IMR-90 (cell line): ENCODE measurements around the gene STXBP6. TPM values are rescaled to one million over a fixed set of nuclear protein-coding genes. Genes with fewer than 3 reads are reported as not detected.

Source experiments
- ATAC-seq: fragments of 200-7000 bp; cut with Tn5 transposase; 2 replicates; pipeline ENCODE4 v1.9.1; 2020; ENCODE audit warnings: low read depth, mild to moderate bottlenecking, moderate library complexity
- BruUV-seq: library from RNA; stranded (reverse); fragments of 400-500 nt; replicated peaks from 2 replicates; lab custom pipeline; 2021; lab: Mats Ljungman, UMichigan
- CTCF ChIA-PET: fragments of 300-600 bp; formaldehyde crosslinking; extraction: SDS; loops from one replicate; lab custom pipeline; 2021; ENCODE audit warnings: antibody characterized with exemption; lab: Yijun Ruan, JAX
- POLR2A ChIA-PET: fragments of 300-600 bp; sonication (Branson Sonifier 250); formaldehyde crosslinking; loops from one replicate; lab custom pipeline; 2022; ENCODE audit warnings: antibody characterized with exemption; ENCODE audit not compliant: unreplicated experiment; lab: Charles Lee
- DNase-seq: peaks from one replicate; pipeline ENCODE4 v3.0.0; 2013
- H2AFZ ChIP-seq: replicated peaks from 2 replicates; pipeline ENCODE3; 2013; ENCODE audit warnings: low read length, mild to moderate bottlenecking; ENCODE audit not compliant: poor library complexity
- H2AK5ac ChIP-seq: 2 replicates; pipeline ENCODE4 v1.6.1; 2013; ENCODE audit warnings: low read depth, low read length, inconsistent platforms
- H2AK9ac ChIP-seq: replicated peaks from 2 replicates; pipeline ENCODE3; 2013; ENCODE audit warnings: mild to moderate bottlenecking, low read depth, low read length, moderate library complexity; ENCODE audit not compliant: poor library complexity
- H2BK120ac ChIP-seq: 2 replicates; pipeline ENCODE4 v1.6.1; 2013; ENCODE audit warnings: low read depth, low read length, inconsistent platforms
- H2BK15ac ChIP-seq: 3 replicates; pipeline ENCODE4 v1.6.1; 2013; ENCODE audit warnings: low read depth, low read length, inconsistent platforms
- H2BK20ac ChIP-seq: 2 replicates; pipeline ENCODE4 v1.6.1; 2013; ENCODE audit warnings: low read depth, mild to moderate bottlenecking, inconsistent platforms, low read length, moderate library complexity
- H2BK5ac ChIP-seq: 2 replicates; pipeline ENCODE4 v1.6.1; 2013; ENCODE audit warnings: mild to moderate bottlenecking, low read depth, low read length, inconsistent platforms; ENCODE audit not compliant: poor library complexity, severe bottlenecking
- H3K14ac ChIP-seq: replicated peaks from 2 replicates; pipeline ENCODE4 v1.6.1; 2013; ENCODE audit warnings: low read depth, low read length, inconsistent platforms
- H3K18ac ChIP-seq: 2 replicates; pipeline ENCODE4 v1.6.1; 2013; ENCODE audit warnings: low read depth, low read length, control low read depth
- H3K23ac ChIP-seq: 2 replicates; pipeline ENCODE4 v1.6.1; 2013; ENCODE audit warnings: low read depth, low read length, inconsistent platforms
- H3K27ac ChIP-seq: 2 replicates; pipeline ENCODE4 v1.5.1; 2013; ENCODE audit warnings: mild to moderate bottlenecking, control low read depth, low read length; ENCODE audit not compliant: insufficient read depth
- H3K27me3 ChIP-seq: 2 replicates; pipeline ENCODE4 v1.6.1; 2013; ENCODE audit warnings: low read length; ENCODE audit not compliant: control insufficient read depth, insufficient read depth
- H3K36me3 ChIP-seq: 2 replicates; pipeline ENCODE4 v1.6.1; 2013; ENCODE audit warnings: low read length, mixed read lengths; ENCODE audit not compliant: control insufficient read depth, insufficient read depth
- H3K4ac ChIP-seq: 2 replicates; pipeline ENCODE4 v1.6.1; 2013; ENCODE audit warnings: low read depth, low read length, inconsistent platforms
- H3K4me1 ChIP-seq: 2 replicates; pipeline ENCODE4 v1.6.1; 2013; ENCODE audit warnings: low read length, mixed read lengths; ENCODE audit not compliant: control insufficient read depth, insufficient read depth
- H3K4me2 ChIP-seq: 2 replicates; pipeline ENCODE4 v1.6.1; 2013; ENCODE audit warnings: low read depth, mild to moderate bottlenecking, control low read depth, low read length, moderate library complexity
- H3K4me3 ChIP-seq: 2 replicates; pipeline ENCODE4 v1.5.1; 2013; ENCODE audit warnings: low read depth, mild to moderate bottlenecking, control low read depth, low read length, moderate library complexity; ENCODE audit not compliant: insufficient read depth
- H3K56ac ChIP-seq: 2 replicates; pipeline ENCODE4 v1.6.1; 2013; ENCODE audit warnings: low read length, inconsistent platforms; ENCODE audit not compliant: insufficient read depth; ENCODE audit errors: extremely low read depth
- H3K79me1 ChIP-seq, 2 experiments: 2 replicates each; pipeline ENCODE4 v1.6.1; 2013; ENCODE audit warnings: low read length in 2 of 2, inconsistent platforms in 1 of 2, low read depth in 1 of 2
- H3K9ac ChIP-seq: 2 replicates; pipeline ENCODE4 v1.6.1; 2013; ENCODE audit warnings: low read depth, low read length, control low read depth
- H3K9me1 ChIP-seq: 2 replicates; pipeline ENCODE4 v1.6.1; 2013; ENCODE audit warnings: low read length, inconsistent platforms; ENCODE audit not compliant: insufficient read depth
- H3K9me3 ChIP-seq: 2 replicates; pipeline ENCODE4 v1.6.1; 2013; ENCODE audit warnings: low read length; ENCODE audit not compliant: control insufficient read depth, insufficient read depth
- H4K20me1 ChIP-seq: 2 replicates; pipeline ENCODE4 v1.6.1; 2013; ENCODE audit warnings: low read length, inconsistent platforms; ENCODE audit not compliant: insufficient read depth
- H4K5ac ChIP-seq: 2 replicates; pipeline ENCODE4 v1.6.1; 2013; ENCODE audit warnings: mild to moderate bottlenecking, low read depth, low read length, control low read depth
- H4K8ac ChIP-seq, 2 experiments: 2 replicates each; pipeline ENCODE4 v1.6.1; 2013; ENCODE audit warnings: low read depth in 2 of 2, low read length in 2 of 2, control low read depth in 1 of 2, inconsistent platforms in 1 of 2
- H4K91ac ChIP-seq: 2 replicates; pipeline ENCODE4 v1.6.1; 2013; ENCODE audit warnings: low read depth, low read length, inconsistent platforms; ENCODE audit not compliant: insufficient read depth
- CHD1 ChIP-seq: IDR thresholded peaks from 2 replicates; pipeline ENCODE4 v1.6.1; 2012; ENCODE audit warnings: low read depth, low read length, improper control_type of control experiment
- FOS ChIP-seq: fragments of 150-350 bp; IDR thresholded peaks from 2 replicates; pipeline ENCODE4 v1.6.1; 2016; ENCODE audit warnings: low read depth, low read length
- MXI1 ChIP-seq: IDR thresholded peaks from 2 replicates; pipeline ENCODE4 v1.6.1; 2012; ENCODE audit warnings: low read depth, mild to moderate bottlenecking, low read length, moderate library complexity, borderline replicate concordance
- NFE2L2 ChIP-seq: fragments of 150-350 bp; IDR thresholded peaks from 2 replicates; pipeline ENCODE4 v1.6.1; 2016; ENCODE audit warnings: low read depth, mild to moderate bottlenecking, low read length
- SMC3 ChIP-seq: fragments of 150-350 bp; IDR thresholded peaks from 2 replicates; pipeline ENCODE4 v1.6.1; 2016; ENCODE audit warnings: low read depth, mild to moderate bottlenecking, antibody characterized with exemption, low read length, moderate library complexity
- WGBS, 2 experiments: methylation state at CpG; one replicate each; pipeline versions ENCODE4 v1.1.5 to v1.1.7; 2013; ENCODE audit warnings: missing lambda C conversion rate in 2 of 2; ENCODE audit not compliant: insufficient read length in 1 of 2; ENCODE audit errors: extremely low coverage in 2 of 2; 5-methylcytosine and 5-hydroxymethylcytosine counted together
- dilution Hi-C: fragments of 300-500 bp; cut with HindIII; formaldehyde crosslinking; loops from one replicate; pipeline ENCODE4 v1.14.3; 2018; ENCODE audit warnings: low sequenced_read_pairs; ENCODE audit not compliant: unreplicated experiment
- in situ Hi-C: fragments of 300-500 bp; cut with MboI; formaldehyde crosslinking; loops from 3 replicates; pipeline ENCODE4 v1.14.3; 2019; ENCODE audit warnings: low sequenced_read_pairs, inconsistent platforms, mixed read lengths
- intact Hi-C: fragments of 100-400 bp; cut with micrococcal nuclease; formaldehyde crosslinking; loops from 2 replicates; pipeline ENCODE4 v1.10.0; 2022
- polyA plus RNA-seq, 3 experiments: library from polyadenylated mRNA; depleted of rRNA; stranded (reverse); fragments of >200 nt; gene quantifications; 2 replicates each; pipeline ENCODE4 v1.2.3, GENCODE V29; 2012; ENCODE audit warnings: low replicate concordance in 1 of 3
- total RNA-seq: library from RNA; depleted of rRNA; stranded (reverse); fragments of >200 nt; gene quantifications from 2 replicates; pipeline ENCODE4 v1.2.3, GENCODE V29; 2012
- TF ChIP-seq, protein P1 (sequence below): conservative IDR thresholded peaks from 2 replicates; pipeline ENCODE4 v1.5.1; 2012; ENCODE audit warnings: mild to moderate bottlenecking, low read depth, low read length, improper control_type of control experiment

The STXBP6 gene
- total and polyA plus RNA-seq, 2 of the 4 experiments (the other 2 are of a cell fraction), result 14.2 to 14.3 TPM

DNA sequence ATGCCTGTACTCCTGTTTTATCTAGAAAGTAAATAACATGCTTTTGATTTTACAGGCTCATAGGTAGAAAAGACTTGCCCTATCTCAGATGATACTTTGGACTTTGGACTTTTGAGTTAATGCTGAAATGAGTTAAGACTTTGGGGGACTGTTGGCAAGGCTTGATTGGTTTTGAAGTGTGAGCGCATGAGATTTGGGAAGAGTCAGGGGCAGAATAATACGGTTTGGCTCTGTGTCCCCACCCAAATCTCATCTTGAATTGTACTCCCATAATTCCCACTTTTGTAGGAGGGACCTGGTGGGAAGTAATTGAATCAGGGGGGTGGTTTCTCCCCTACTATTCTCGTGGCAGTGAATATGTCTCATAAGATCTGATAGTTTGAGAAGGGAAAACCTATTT, 259.8 kb downstream of the STXBP6 start:
- no peak overlapping the region for H3K18ac ChIP-seq
- H3K79me1 ChIP-seq, result no peaks in the 10 kb centered on the region
- no peaks in the 10 kb centered on the region for H3K9me3 ChIP-seq
- H2BK20ac ChIP-seq, result no peak overlapping the region
- H3K4me1 ChIP-seq, result no peaks in the 10 kb centered on the region
- H4K8ac ChIP-seq, result no peak overlapping the region
- ChIA-PET CTCF (no interaction called here), POLR2A (no interaction called here)
- no peak overlapping the region for H3K56ac ChIP-seq
- H2BK5ac ChIP-seq, result no peak overlapping the region
- H4K20me1 ChIP-seq, result no peaks in the 10 kb centered on the region
- H2BK15ac ChIP-seq, result no peak overlapping the region
- H2AFZ ChIP-seq, result no peak overlapping the region
- H3K4me3 ChIP-seq, result no peak overlapping the region
- no CpG with 5 or more reads among the region's 3 CpGs for WGBS, 2 experiments
- H3K36me3 ChIP-seq, result no peaks in the 10 kb centered on the region
- DNase-seq (no peak), ATAC-seq (no peak)
- no peak overlapping the region for H3K9ac ChIP-seq
- in situ Hi-C loops (no loop called here), intact Hi-C loops (no loop called here), dilution Hi-C loops (no loop called here)
- H4K5ac ChIP-seq, result no peak overlapping the region
- H3K4ac ChIP-seq, result no peak overlapping the region
- no peak overlapping the region for H2AK9ac ChIP-seq
- no peak overlapping the region for H2AK5ac ChIP-seq
- no TSS peak for BruUV-seq
- TF ChIP-seq MXI1 (no peak), CHD1 (no peak), SMC3 (no peak), FOS (no peak), NFE2L2 (no peak)
- TF ChIP-seq, protein P1, sequence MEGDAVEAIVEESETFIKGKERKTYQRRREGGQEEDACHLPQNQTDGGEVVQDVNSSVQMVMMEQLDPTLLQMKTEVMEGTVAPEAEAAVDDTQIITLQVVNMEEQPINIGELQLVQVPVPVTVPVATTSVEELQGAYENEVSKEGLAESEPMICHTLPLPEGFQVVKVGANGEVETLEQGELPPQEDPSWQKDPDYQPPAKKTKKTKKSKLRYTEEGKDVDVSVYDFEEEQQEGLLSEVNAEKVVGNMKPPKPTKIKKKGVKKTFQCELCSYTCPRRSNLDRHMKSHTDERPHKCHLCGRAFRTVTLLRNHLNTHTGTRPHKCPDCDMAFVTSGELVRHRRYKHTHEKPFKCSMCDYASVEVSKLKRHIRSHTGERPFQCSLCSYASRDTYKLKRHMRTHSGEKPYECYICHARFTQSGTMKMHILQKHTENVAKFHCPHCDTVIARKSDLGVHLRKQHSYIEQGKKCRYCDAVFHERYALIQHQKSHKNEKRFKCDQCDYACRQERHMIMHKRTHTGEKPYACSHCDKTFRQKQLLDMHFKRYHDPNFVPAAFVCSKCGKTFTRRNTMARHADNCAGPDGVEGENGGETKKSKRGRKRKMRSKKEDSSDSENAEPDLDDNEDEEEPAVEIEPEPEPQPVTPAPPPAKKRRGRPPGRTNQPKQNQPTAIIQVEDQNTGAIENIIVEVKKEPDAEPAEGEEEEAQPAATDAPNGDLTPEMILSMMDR, result no peak
- H3K14ac ChIP-seq, result no peak overlapping the region
- H3K4me2 ChIP-seq, result no peak overlapping the region
- no peak overlapping the region for H3K23ac ChIP-seq
- H2BK120ac ChIP-seq, result no peak overlapping the region
- H3K27ac ChIP-seq, result no peak overlapping the region
- H3K9me1 ChIP-seq, result no peaks in the 10 kb centered on the region; the same call in 1 of the 2 replicates
- H4K91ac ChIP-seq, result no peak overlapping the region
- H3K27me3 ChIP-seq, result no peaks in the 10 kb centered on the region; the same call in none of the 2 replicates
